RWPE2 (cell line): ENCODE measurements around the gene MEG3.

Source experiments
- ATAC-seq: fragments of 200-7000 bp; cut with Tn5 transposase; 3 replicates; pipeline ENCODE4 v1.9.1; 2021; ENCODE audit warnings: low read depth
- DNase-seq: peaks from one replicate; pipeline ENCODE4 v3.0.0-alpha.2; 2020; ENCODE audit warnings: low spot score
- H3K27ac ChIP-seq: fragments of 450-650 bp; 2 replicates; pipeline ENCODE4 v1.5.1; 2017; ENCODE audit warnings: mild to moderate bottlenecking; ENCODE audit not compliant: poor library complexity, severe bottlenecking
- H3K27me3 ChIP-seq: fragments of 250-450 bp; sonication (Bioruptor Pico); 2 replicates; pipeline ENCODE4 v1.5.1; 2021; ENCODE audit warnings: mild to moderate bottlenecking, moderate library complexity; ENCODE audit not compliant: insufficient read depth, poor library complexity, severe bottlenecking
- H3K36me3 ChIP-seq: fragments of 250-450 bp; sonication (Bioruptor Pico); 2 replicates; pipeline ENCODE4 v1.5.1; 2020; ENCODE audit warnings: low read depth, mild to moderate bottlenecking, moderate library complexity
- H3K4me1 ChIP-seq: fragments of 250-450 bp; sonication (Bioruptor Pico); 2 replicates; pipeline ENCODE4 v1.5.1; 2021; ENCODE audit warnings: mild to moderate bottlenecking, moderate library complexity; ENCODE audit not compliant: insufficient read depth, poor library complexity, severe bottlenecking
- H3K4me3 ChIP-seq: fragments of 250-450 bp; sonication (Bioruptor Pico); 2 replicates; pipeline ENCODE4 v1.5.1; 2021; ENCODE audit warnings: mild to moderate bottlenecking, moderate library complexity; ENCODE audit not compliant: severe bottlenecking
- H3K9me3 ChIP-seq: fragments of 250-450 bp; sonication (Bioruptor Pico); 2 replicates; pipeline ENCODE4 v1.5.1; 2021; ENCODE audit warnings: mild to moderate bottlenecking, moderate library complexity; ENCODE audit not compliant: severe bottlenecking
- CTCF ChIP-seq: fragments of 450-650 bp; IDR thresholded peaks from one replicate; pipeline ENCODE4 v1.5.1; 2017; ENCODE audit warnings: mild to moderate bottlenecking, moderate library complexity; ENCODE audit not compliant: poor library complexity, severe bottlenecking

The MEG3 gene

GRCh38 chr14:100898465-100898864 lies 72.5 kb downstream of the MEG3 start:
- Histone ChIP-seq H3K36me3 (peaks cover 3% of the 10 kb centered on the region; the same call in 1 of the 2 replicates), H3K4me1 (no peaks in the 10 kb centered on the region), H3K27me3 (peaks cover 21% of the 10 kb centered on the region), H3K9me3 (no peaks in the 10 kb centered on the region), H3K27ac (no peak overlapping the region), H3K4me3 (no peak overlapping the region)
- no peak for TF ChIP-seq CTCF
- ATAC-seq, result no peak
- DNase-seq, result no peak

- ATAC-seq (no peak), DNase-seq (peak; percentile 54)
- Histone ChIP-seq H3K27ac (no peak overlapping the region), H3K9me3 (no peaks in the 10 kb centered on the region), H3K4me1 (no peaks in the 10 kb centered on the region), H3K4me3 (no peak overlapping the region), H3K36me3 (peaks cover 3% of the 10 kb centered on the region; the same call in 1 of the 2 replicates), H3K27me3 (peaks cover 29% of the 10 kb centered on the region)
- no peak for TF ChIP-seq CTCF
Measured at GRCh38 chr14:100898935-100899883, 73.3 kb downstream of the MEG3 start.

- peaks cover 3% of the 10 kb centered on the region; the same call in 1 of the 2 replicates for H3K36me3 ChIP-seq
- no peak for TF ChIP-seq CTCF
- H3K27ac ChIP-seq, result no peak overlapping the region
- H3K4me1 ChIP-seq, result no peaks in the 10 kb centered on the region
- no peak overlapping the region for H3K4me3 ChIP-seq
- ATAC-seq (no peak; the same call in 2 of the 3 replicates), DNase-seq (no peak)
- peaks cover 31% of the 10 kb centered on the region for H3K27me3 ChIP-seq
- no peaks in the 10 kb centered on the region for H3K9me3 ChIP-seq
Measured at GRCh38 chr14:100899884-100900771, 74.2 kb downstream of the MEG3 start.

- TF ChIP-seq CTCF, result peak; percentile 48
- ATAC-seq, result peak; percentile 57; the same call in 2 of the 3 replicates
- no peaks in the 10 kb centered on the region for H3K4me1 ChIP-seq
- H3K27ac ChIP-seq, result no peak overlapping the region
- no peak overlapping the region for H3K4me3 ChIP-seq
- DNase-seq, result peak; percentile 68
- H3K27me3 ChIP-seq, result peaks cover 39% of the 10 kb centered on the region
- no peaks in the 10 kb centered on the region for H3K9me3 ChIP-seq
- peaks cover 3% of the 10 kb centered on the region; the same call in 1 of the 2 replicates for H3K36me3 ChIP-seq
Measured at GRCh38 chr14:100900837-100901390, 75.0 kb downstream of the MEG3 start.
